ENCODE measurements around the gene SH3BP4.
"Not testable (repeated sequence)": the region's sequence is repeated elsewhere in the genome, so short reads cannot be mapped to it uniquely, and the experiment has no call there.

Gene SH3BP4

GRCh38 chr2:235048549-235048948 lies 96.7 kb downstream of the SH3BP4 start:
- H3K27me3 ChIP-seq (ENCODE audit: low read depth), result no peaks in the 10 kb centered on the region
- H3K9me3 ChIP-seq, result no peaks in the 10 kb centered on the region
- DNase-seq (ENCODE audit: low spot score in 2 of 2), result no peak
- in situ Hi-C loops (cut with MboI; ENCODE audit: low sequenced_read_pairs), result no loop called here
- H3K4me3 ChIP-seq, result no peak overlapping the region
- H3K4me1 ChIP-seq, result no peaks in the 10 kb centered on the region
- peaks cover 17% of the 10 kb centered on the region for H3K36me3 ChIP-seq (replicated peaks)

GRCh38 chr2:235049069-235049468 lies 97.3 kb downstream of the SH3BP4 start:
- Histone ChIP-seq H3K4me1 (no peaks in the 10 kb centered on the region), H3K36me3 (replicated peaks) (peaks cover 22% of the 10 kb centered on the region), H3K4me3 (no peak overlapping the region), H3K27me3 (ENCODE audit: low read depth) (no peaks in the 10 kb centered on the region), H3K9me3 (no peaks in the 10 kb centered on the region)
- no peak for DNase-seq (ENCODE audit: low spot score in 2 of 2)
- in situ Hi-C loops (cut with MboI; ENCODE audit: low sequenced_read_pairs), result no loop called here

- no peak for DNase-seq (ENCODE audit: low spot score in 2 of 2)
- H3K27me3 ChIP-seq (ENCODE audit: low read depth), result no peaks in the 10 kb centered on the region
- no peaks in the 10 kb centered on the region for H3K4me1 ChIP-seq
- no peak overlapping the region for H3K4me3 ChIP-seq
- in situ Hi-C loops (cut with MboI; ENCODE audit: low sequenced_read_pairs), result no loop called here
- H3K36me3 ChIP-seq (replicated peaks), result peaks cover 27% of the 10 kb centered on the region
- H3K9me3 ChIP-seq, result no peaks in the 10 kb centered on the region
Measured at GRCh38 chr2:235049719-235050118, 97.9 kb downstream of the SH3BP4 start.

GRCh38 chr2:235050980-235051351 lies 99.1 kb downstream of the SH3BP4 start:
- H3K4me3 ChIP-seq, result no peak overlapping the region
- no peaks in the 10 kb centered on the region for H3K4me1 ChIP-seq
- H3K36me3 ChIP-seq (replicated peaks), result peaks cover 33% of the 10 kb centered on the region
- in situ Hi-C loops (cut with MboI; ENCODE audit: low sequenced_read_pairs), result no loop called here
- H3K9me3 ChIP-seq, result no peaks in the 10 kb centered on the region
- DNase-seq (ENCODE audit: low spot score in 2 of 2), result peak in 1 of 2 experiments; percentile 50
- H3K27me3 ChIP-seq (ENCODE audit: low read depth), result no peaks in the 10 kb centered on the region

- H3K4me1 ChIP-seq, result no peaks in the 10 kb centered on the region
Measured at GRCh38 chr2:235051436-235052260, 99.8 kb downstream of the SH3BP4 start.

GRCh38 chr2:235052514-235053354 lies 100.9 kb downstream of the SH3BP4 start:
- Histone ChIP-seq H3K27me3 (ENCODE audit: low read depth) (no peaks in the 10 kb centered on the region), H3K36me3 (replicated peaks) (peaks cover 28% of the 10 kb centered on the region), H3K4me1 (no peaks in the 10 kb centered on the region), H3K4me3 (no peak overlapping the region), H3K9me3 (no peaks in the 10 kb centered on the region)
- in situ Hi-C loops (cut with MboI; ENCODE audit: low sequenced_read_pairs), result no loop called here
- DNase-seq (ENCODE audit: low spot score in 2 of 2), result no peak

More at GRCh38 chr2:235051436-235052260, 99.8 kb downstream of the SH3BP4 start:
- H3K36me3 ChIP-seq (replicated peaks), result peaks cover 30% of the 10 kb centered on the region
- no peaks in the 10 kb centered on the region for H3K27me3 ChIP-seq (ENCODE audit: low read depth)
- no peak overlapping the region for H3K4me3 ChIP-seq
- in situ Hi-C loops (cut with MboI; ENCODE audit: low sequenced_read_pairs), result no loop called here
- no peak for DNase-seq (ENCODE audit: low spot score in 2 of 2)
- H3K9me3 ChIP-seq, result no peaks in the 10 kb centered on the region

- peaks cover 28% of the 10 kb centered on the region for H3K36me3 ChIP-seq (replicated peaks)
- H3K4me1 ChIP-seq, result no peaks in the 10 kb centered on the region
- H3K27me3 ChIP-seq (ENCODE audit: low read depth), result no peaks in the 10 kb centered on the region
- DNase-seq (ENCODE audit: low spot score in 2 of 2), result no peak
- H3K9me3 ChIP-seq, result no peaks in the 10 kb centered on the region
- in situ Hi-C loops (cut with MboI; ENCODE audit: low sequenced_read_pairs), result no loop called here
- H3K4me3 ChIP-seq, result no peak overlapping the region
Measured at GRCh38 chr2:235053651-235054050, 101.8 kb downstream of the SH3BP4 start.

- no peak overlapping the region for H3K4me3 ChIP-seq
- no peaks in the 10 kb centered on the region for H3K9me3 ChIP-seq
- no peaks in the 10 kb centered on the region for H3K27me3 ChIP-seq (ENCODE audit: low read depth)
- no peak for DNase-seq (ENCODE audit: low spot score in 2 of 2)
- H3K4me1 ChIP-seq, result no peaks in the 10 kb centered on the region
- peaks cover 28% of the 10 kb centered on the region for H3K36me3 ChIP-seq (replicated peaks)
- in situ Hi-C loops (cut with MboI; ENCODE audit: low sequenced_read_pairs), result no loop called here
Measured at GRCh38 chr2:235054475-235054874, 102.7 kb downstream of the SH3BP4 start.

GRCh38 chr2:235054919-235055318 lies 103.1 kb downstream of the SH3BP4 start:
- peaks cover 28% of the 10 kb centered on the region for H3K36me3 ChIP-seq (replicated peaks)
- in situ Hi-C loops (cut with MboI; ENCODE audit: low sequenced_read_pairs), result no loop called here
- no peak for DNase-seq (ENCODE audit: low spot score in 2 of 2)

GRCh38 chr2:235055891-235056516 lies 104.2 kb downstream of the SH3BP4 start:
- Histone ChIP-seq H3K27me3 (ENCODE audit: low read depth) (no peaks in the 10 kb centered on the region), H3K4me1 (no peaks in the 10 kb centered on the region), H3K9me3 (no peaks in the 10 kb centered on the region), H3K36me3 (replicated peaks) (peaks cover 28% of the 10 kb centered on the region), H3K4me3 (no peak overlapping the region)
- in situ Hi-C loops (cut with MboI; ENCODE audit: low sequenced_read_pairs), result no loop called here
- DNase-seq (ENCODE audit: low spot score in 2 of 2), result peak in 1 of 2 experiments; percentile 49

More at GRCh38 chr2:235054919-235055318, 103.1 kb downstream of the SH3BP4 start:
- Histone ChIP-seq H3K27me3 (ENCODE audit: low read depth) (no peaks in the 10 kb centered on the region), H3K9me3 (no peaks in the 10 kb centered on the region), H3K4me1 (no peaks in the 10 kb centered on the region), H3K4me3 (no peak overlapping the region)

- no peak for DNase-seq (ENCODE audit: low spot score in 2 of 2)
- peaks cover 28% of the 10 kb centered on the region for H3K36me3 ChIP-seq (replicated peaks)
- H3K27me3 ChIP-seq (ENCODE audit: low read depth), result no peaks in the 10 kb centered on the region
- H3K4me3 ChIP-seq, result no peak overlapping the region
- H3K4me1 ChIP-seq, result no peaks in the 10 kb centered on the region
- in situ Hi-C loops (cut with MboI; ENCODE audit: low sequenced_read_pairs), result no loop called here
- H3K9me3 ChIP-seq, result no peaks in the 10 kb centered on the region
Measured at GRCh38 chr2:235056768-235057167, 105.0 kb downstream of the SH3BP4 start.

- H3K4me1 ChIP-seq; H3K27me3 ChIP-seq (ENCODE audit: low read depth); DNase-seq (ENCODE audit: low spot score in 2 of 2); in situ Hi-C loops (cut with MboI; ENCODE audit: low sequenced_read_pairs); H3K9me3 ChIP-seq; H3K4me3 ChIP-seq: not testable (repeated sequence)
- peaks cover 27% of the 10 kb centered on the region for H3K36me3 ChIP-seq (replicated peaks)
Measured at GRCh38 chr2:235057616-235058015, 105.8 kb downstream of the SH3BP4 start.

GRCh38 chr2:235059161-235059560 lies 107.3 kb downstream of the SH3BP4 start:
- no peak for DNase-seq (ENCODE audit: low spot score in 2 of 2)
- in situ Hi-C loops (cut with MboI; ENCODE audit: low sequenced_read_pairs), result no loop called here
- H3K27me3 ChIP-seq (ENCODE audit: low read depth), result no peaks in the 10 kb centered on the region
- H3K9me3 ChIP-seq, result no peaks in the 10 kb centered on the region
- H3K4me1 ChIP-seq, result no peaks in the 10 kb centered on the region
- H3K36me3 ChIP-seq (replicated peaks), result peaks cover 12% of the 10 kb centered on the region
- no peak overlapping the region for H3K4me3 ChIP-seq

- H3K36me3 ChIP-seq (replicated peaks), result no peaks in the 10 kb centered on the region
- H3K4me3 ChIP-seq, result no peak overlapping the region
- H3K27me3 ChIP-seq (ENCODE audit: low read depth), result no peaks in the 10 kb centered on the region
- H3K4me1 ChIP-seq, result no peaks in the 10 kb centered on the region
- DNase-seq (ENCODE audit: low spot score in 2 of 2), result no peak
- H3K9me3 ChIP-seq, result no peaks in the 10 kb centered on the region
- in situ Hi-C loops (cut with MboI; ENCODE audit: low sequenced_read_pairs), result no loop called here
Measured at GRCh38 chr2:235061656-235062055, 109.8 kb downstream of the SH3BP4 start.
